Adrenal gland (tissue), 12 donors: ENCODE data around the gene MPHOSPH10. TPM values are rescaled to one million over a fixed set of nuclear protein-coding genes. Genes with fewer than 3 reads are reported as not detected.

Experiments used
- DNase-seq, 7 donors: peaks; one replicate each; pipeline ENCODE4 v3.0.0-alpha.2; 2019 to 2020
- H3K27ac ChIP-seq, 5 donors: fragments of 200-600 bp; sonication (generic) in 4 of 5; 1 replicate in 3 of 5; 2 replicates in 2 of 5; pipeline versions ENCODE4 v1.5.1 to v1.8.0; 2016 to 2020; ENCODE audit warnings: mild to moderate bottlenecking in 1 of 5
- H3K27me3 ChIP-seq: fragments of 200-600 bp; 2 replicates; pipeline ENCODE4 v1.8.0; 2021
- H3K36me3 ChIP-seq, 2 donors: fragments of 200-600 bp; replicated peaks in 1 of 2; 1 replicate in 1 of 2; 2 replicates in 1 of 2; pipeline versions ENCODE4 v1.5.1 to v1.8.0; 2018 to 2022
- H3K4me1 ChIP-seq, 2 donors: fragments of 200-600 bp; replicated peaks in 1 of 2; 1 replicate in 1 of 2; 2 replicates in 1 of 2; pipeline versions ENCODE4 v1.5.1 to v1.8.0; 2018 to 2021
- H3K4me3 ChIP-seq, 4 donors: fragments of 200-600 bp; sonication (generic) in 3 of 4; one replicate each; pipeline ENCODE4 v1.5.1; 2016 to 2018
- H3K9me3 ChIP-seq, 3 donors: fragments of 200-600 bp; sonication (generic) in 1 of 3; replicated peaks in 1 of 3; 1 replicate in 2 of 3; 2 replicates in 1 of 3; pipeline versions ENCODE4 v1.5.1 to v1.8.0; 2016 to 2021
- POLR2A ChIP-seq, 2 donors: fragments of 450-650 bp; IDR thresholded peaks; one replicate each; pipeline ENCODE4 v1.6.1; 2017; ENCODE audit warnings: antibody characterized with exemption in 2 of 2, mild to moderate bottlenecking in 2 of 2, moderate library complexity in 1 of 2
- WGBS, 4 donors: extraction: QIAGEN DNeasy Blood & Tissue Kit in 2 of 4; methylation state at CpG; one replicate each; pipeline versions ENCODE4 v1.1.5 to v1.1.7; 2013 to 2017; 5-methylcytosine and 5-hydroxymethylcytosine counted together
- intact Hi-C, 2 donors: fragments of 100-400 bp; cut with DNase I; formaldehyde crosslinking; loops; one replicate each; pipeline versions ENCODE4 v1.14.1 to v1.15.0; 2022 to 2023
- polyA plus RNA-seq, 3 donors: library from polyadenylated mRNA; stranded (reverse); fragments of 200-250 nt in 2 of 3; fragments of 350-450 nt in 1 of 3; fragmentation: Illumina TruSeq in 1 of 3; extraction: RNeasy Lipid Tissue Mini Kit (QIAGEN cat#74804) in 1 of 3; gene quantifications; one replicate each; pipeline ENCODE4 v1.2.3, GENCODE V29; 2013 to 2014
- total RNA-seq, 9 donors: library from RNA; depleted of rRNA in 4 of 9; stranded (reverse); fragments of >200 nt in 4 of 9; fragments of 120-200 nt in 1 of 9; fragmentation: NEBNext Ultra II Directional in 1 of 9; extraction: Animal tissue kit (Norgen Biotek cat#: 25700) in 1 of 9; gene quantifications; one replicate each; pipeline versions ENCODE4 v1.1.0 to v1.2.4, GENCODE V29; 2013 to 2023
- TF ChIP-seq, protein P1 (sequence below), 6 experiments: fragments of 450-650 bp in 4 of 6; fragments of 200-600 bp in 2 of 6; sonication (generic) in 1 of 6; IDR thresholded peaks; 1 replicate in 5 of 6; 2 replicates in 1 of 6; pipeline versions ENCODE4 v1.5.1 to v1.8.0; 2016 to 2021; ENCODE audit warnings: antibody characterized with exemption in 6 of 6, mild to moderate bottlenecking in 2 of 6, moderate library complexity in 1 of 6
- donor health status: healthy with polysubstance abuse.
- donor health status: Bipolar disorder and iron deficiency.
- donor health status: DM: yes; HTN: yes; CAD: no.
- donor health status: DM: no; HTN: no; CAD: no.
- donor health status: DM: no; HTN: no; CAD: no.
- donor health status: DM: yes; HTN: yes; CAD: no.

MPHOSPH10 gene
- total and polyA plus RNA-seq, 12 donors: 9.4 to 62.1 (median 28.8) TPM

DNA sequence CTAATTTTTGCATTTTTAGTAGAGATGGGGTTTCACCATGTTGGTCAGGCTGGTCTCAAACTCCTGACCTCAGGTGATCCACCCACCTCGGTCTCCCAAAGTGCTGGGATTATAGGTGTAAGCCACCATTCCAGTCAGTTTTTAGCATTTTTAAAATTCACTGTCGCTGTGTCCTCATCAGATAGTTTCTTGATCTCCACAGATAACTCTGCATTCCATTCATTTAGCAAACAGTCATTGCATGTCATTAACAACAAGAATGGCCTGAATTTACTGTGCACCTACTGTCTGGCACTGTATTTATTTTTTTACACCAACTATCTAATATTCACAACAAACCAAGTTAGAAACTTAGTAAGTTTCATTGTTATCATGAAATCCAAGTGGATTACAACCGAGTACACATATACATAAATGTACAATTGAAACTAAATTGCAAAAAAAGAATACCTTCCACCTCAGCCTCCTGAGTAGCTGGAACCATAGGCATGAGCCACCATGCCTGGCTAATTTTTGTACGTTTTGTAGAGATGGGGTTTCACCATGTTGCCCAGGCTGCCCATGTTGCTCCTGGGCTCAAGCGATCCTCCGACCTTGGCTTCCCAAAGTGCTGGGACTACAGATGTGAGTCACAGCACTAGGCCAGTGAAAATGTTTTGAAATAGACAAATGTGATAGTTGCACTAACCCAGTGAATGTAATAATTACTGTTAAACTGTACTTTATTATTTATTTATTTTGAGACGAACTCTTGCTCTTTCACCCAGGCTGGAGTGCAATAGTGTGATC, 4.7 kb upstream of the MPHOSPH10 start:
- Histone ChIP-seq H3K9me3 (no peaks in the 10 kb centered on the region), H3K27ac (peak overlapping the region in 2 of 5 donors; percentile 3 to 32), H3K4me1 (peaks cover 4 to 37% of the 10 kb centered on the region in 2 donors), H3K36me3 (peaks cover 0 to 9% of the 10 kb centered on the region in 2 donors), H3K4me3 (no peak overlapping the region), H3K27me3 (no peaks in the 10 kb centered on the region)
- 60 to 69% (median 64%) methylated on average over 7 of the region's 7 CpGs for WGBS, 4 donors
- peak; percentile 38 to 70 (median 67) for DNase-seq
- no peak for TF ChIP-seq POLR2A (IDR thresholded peaks at IDR 0.05)
- TF ChIP-seq, protein P1, sequence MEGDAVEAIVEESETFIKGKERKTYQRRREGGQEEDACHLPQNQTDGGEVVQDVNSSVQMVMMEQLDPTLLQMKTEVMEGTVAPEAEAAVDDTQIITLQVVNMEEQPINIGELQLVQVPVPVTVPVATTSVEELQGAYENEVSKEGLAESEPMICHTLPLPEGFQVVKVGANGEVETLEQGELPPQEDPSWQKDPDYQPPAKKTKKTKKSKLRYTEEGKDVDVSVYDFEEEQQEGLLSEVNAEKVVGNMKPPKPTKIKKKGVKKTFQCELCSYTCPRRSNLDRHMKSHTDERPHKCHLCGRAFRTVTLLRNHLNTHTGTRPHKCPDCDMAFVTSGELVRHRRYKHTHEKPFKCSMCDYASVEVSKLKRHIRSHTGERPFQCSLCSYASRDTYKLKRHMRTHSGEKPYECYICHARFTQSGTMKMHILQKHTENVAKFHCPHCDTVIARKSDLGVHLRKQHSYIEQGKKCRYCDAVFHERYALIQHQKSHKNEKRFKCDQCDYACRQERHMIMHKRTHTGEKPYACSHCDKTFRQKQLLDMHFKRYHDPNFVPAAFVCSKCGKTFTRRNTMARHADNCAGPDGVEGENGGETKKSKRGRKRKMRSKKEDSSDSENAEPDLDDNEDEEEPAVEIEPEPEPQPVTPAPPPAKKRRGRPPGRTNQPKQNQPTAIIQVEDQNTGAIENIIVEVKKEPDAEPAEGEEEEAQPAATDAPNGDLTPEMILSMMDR (IDR thresholded peaks at IDR 0.05): no peak
- intact Hi-C loops: no loop called here

DNA sequence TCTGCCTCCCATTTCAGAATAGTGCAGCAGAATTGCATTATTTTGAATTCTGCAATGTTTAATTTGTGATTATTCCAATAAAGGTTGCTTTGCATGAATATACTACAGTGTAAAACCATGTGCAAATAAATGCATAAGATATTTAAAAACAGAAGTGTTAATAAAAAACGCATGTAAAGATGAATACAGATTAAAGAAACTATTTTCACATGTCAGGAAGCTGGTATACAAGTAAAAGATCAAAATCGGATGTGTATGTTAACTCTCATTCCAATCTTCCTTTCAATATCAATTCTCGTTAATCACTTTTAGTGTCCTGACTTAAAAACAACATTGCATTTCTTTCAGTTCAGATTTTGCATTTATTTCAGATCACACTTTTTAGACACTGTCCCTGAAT, 3.5 kb upstream of the MPHOSPH10 start:
- no peak overlapping the region for H3K27ac ChIP-seq
- DNase-seq: no peak
- H3K36me3 ChIP-seq: peaks cover 0 to 9% of the 10 kb centered on the region in 2 donors
- H3K27me3 ChIP-seq: no peaks in the 10 kb centered on the region
- H3K9me3 ChIP-seq: no peaks in the 10 kb centered on the region
- no peak for TF ChIP-seq POLR2A (IDR thresholded peaks at IDR 0.05)
- TF ChIP-seq, protein P1 (IDR thresholded peaks at IDR 0.05): no peak
- 69 to 78% (median 72%) methylated on average over 3 of the region's 3 CpGs for WGBS, 4 donors
- peaks cover 6 to 46% of the 10 kb centered on the region in 2 donors for H3K4me1 ChIP-seq
- no peak overlapping the region for H3K4me3 ChIP-seq
- intact Hi-C loops: no loop called here

DNA sequence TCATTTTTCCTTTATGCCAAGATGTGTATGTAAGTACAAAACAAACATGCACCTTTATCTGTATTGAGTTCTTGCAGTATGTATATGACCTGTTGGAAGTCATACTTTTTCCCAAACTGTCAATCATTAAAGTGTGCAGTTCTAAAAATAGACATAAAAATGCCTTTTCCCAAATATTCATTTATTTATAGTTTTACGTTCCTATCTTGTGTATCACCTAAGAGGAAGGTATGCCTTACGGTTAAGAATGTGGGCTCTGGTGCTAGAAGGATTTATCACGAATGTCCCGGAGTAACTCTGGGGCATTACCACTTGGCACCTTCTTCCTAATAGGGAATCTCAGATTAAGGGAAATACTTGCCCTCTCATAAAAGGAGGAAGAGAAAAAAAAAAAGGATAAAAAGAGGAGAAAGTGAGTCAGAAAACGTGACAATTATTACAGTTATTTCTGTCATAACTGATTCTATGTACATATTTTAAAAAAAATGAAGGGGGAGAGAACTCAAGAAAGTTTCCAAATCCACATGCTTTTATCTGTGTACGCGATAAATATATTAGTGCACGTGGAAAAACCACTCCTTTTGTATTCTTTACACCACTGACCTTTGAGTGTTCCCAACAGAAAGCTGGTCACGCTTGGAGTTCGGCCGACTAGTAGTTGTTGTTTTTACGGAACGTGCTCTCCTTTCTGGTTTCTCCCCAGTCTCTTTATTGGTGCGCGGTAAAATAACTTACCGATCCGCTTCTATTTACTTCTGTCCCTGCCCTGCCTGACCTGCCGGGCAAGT, 1.1 kb upstream of the MPHOSPH10 start:
- H3K27me3 ChIP-seq: no peaks in the 10 kb centered on the region
- TF ChIP-seq, protein P1 (IDR thresholded peaks at IDR 0.05): no peak
- TF ChIP-seq POLR2A (IDR thresholded peaks at IDR 0.05): no peak
- no peak for DNase-seq
- H3K4me3 ChIP-seq: peak overlapping the region; percentile 17 to 96 (median 80)
- WGBS, 4 donors: 0 to 2% (median 1%) methylated on average over 17 to 18 of the region's 18 CpGs
- peak overlapping the region; percentile 80 to 99 (median 91) for H3K27ac ChIP-seq
- peaks cover 0 to 6% of the 10 kb centered on the region in 2 donors for H3K36me3 ChIP-seq
- peaks cover 10 to 58% of the 10 kb centered on the region in 2 donors for H3K4me1 ChIP-seq
- intact Hi-C loops: no loop called here
- no peaks in the 10 kb centered on the region for H3K9me3 ChIP-seq

DNA sequence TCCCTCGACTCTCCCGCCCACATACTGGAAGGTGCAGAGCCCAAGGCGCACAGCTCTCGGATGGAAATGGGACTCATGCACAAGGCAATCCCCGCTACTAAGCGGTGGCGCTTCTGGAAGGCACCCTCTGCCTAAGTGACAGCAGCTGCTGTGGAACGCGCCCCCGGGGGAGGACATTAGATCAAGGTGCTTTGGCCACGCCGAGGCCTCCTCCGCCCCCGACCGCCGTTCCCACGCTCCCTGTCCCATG, 607 bp upstream of the MPHOSPH10 start:
- Histone ChIP-seq H3K27me3 (no peaks in the 10 kb centered on the region), H3K4me3 (peak overlapping the region; percentile 17 to 96 (median 80)), H3K4me1 (peaks cover 10 to 58% of the 10 kb centered on the region in 2 donors), H3K27ac (peak overlapping the region; percentile 80 to 99 (median 91)), H3K9me3 (no peaks in the 10 kb centered on the region), H3K36me3 (peaks cover 0 to 11% of the 10 kb centered on the region in 2 donors)
- WGBS, 4 donors: 0 to 1% (median 0%) methylated on average over 5 to 17 of the region's 17 CpGs; no CpG with 5 or more reads in 1 of the 4 donors
- no peak for TF ChIP-seq POLR2A (IDR thresholded peaks at IDR 0.05)
- TF ChIP-seq, protein P1 (IDR thresholded peaks at IDR 0.05): no peak
- intact Hi-C loops: no loop called here
- DNase-seq: no peak
